MM.1S (cell line): ENCODE data around the gene PIGH.

Source experiments
- DNase-seq: peaks from one replicate; pipeline ENCODE4 v3.0.0-alpha.2; 2015
- H2AFZ ChIP-seq: fragments of 300-600 bp; sonication (generic); 2 replicates; pipeline ENCODE4 v1.6.0; 2016; ENCODE audit warnings: antibody characterized with exemption, low read length
- H3F3A ChIP-seq: fragments of 300-600 bp; sonication (generic); 2 replicates; pipeline ENCODE4 v1.6.1; 2016; ENCODE audit warnings: mild to moderate bottlenecking, antibody characterized with exemption, low read length, moderate library complexity, mixed read lengths; ENCODE audit not compliant: insufficient read depth
- H3K27ac ChIP-seq: fragments of 300-600 bp; sonication (generic); 2 replicates; pipeline ENCODE4 v1.5.1; 2016; ENCODE audit warnings: mild to moderate bottlenecking, low read length
- H3K27me3 ChIP-seq: fragments of 300-600 bp; sonication (generic); replicated peaks from 2 replicates; pipeline ENCODE4 v1.6.0; 2016; ENCODE audit warnings: low read length; ENCODE audit not compliant: insufficient read depth
- H3K36me3 ChIP-seq: fragments of 300-600 bp; sonication (generic); replicated peaks from 2 replicates; pipeline ENCODE4 v1.6.1; 2016; ENCODE audit warnings: mild to moderate bottlenecking, low read length, mixed read lengths; ENCODE audit not compliant: insufficient read depth
- H3K4me1 ChIP-seq: fragments of 300-600 bp; sonication (generic); 2 replicates; pipeline ENCODE4 v1.6.1; 2016; ENCODE audit warnings: low read length, mixed read lengths
- H3K4me2 ChIP-seq: fragments of 300-600 bp; sonication (generic); 2 replicates; pipeline ENCODE4 v1.6.0; 2016; ENCODE audit warnings: low read depth, low read length
- H3K4me3 ChIP-seq: fragments of 300-600 bp; sonication (generic); 2 replicates; pipeline ENCODE4 v1.5.1; 2016; ENCODE audit warnings: low read length, mixed read lengths
- H3K79me2 ChIP-seq: fragments of 300-600 bp; sonication (generic); 2 replicates; pipeline ENCODE4 v1.6.1; 2016; ENCODE audit warnings: mixed run types, low read length, mixed read lengths
- H3K9ac ChIP-seq: fragments of 300-600 bp; sonication (generic); 2 replicates; pipeline ENCODE4 v1.6.1; 2016; ENCODE audit warnings: low read length, mixed read lengths
- H3K9me2 ChIP-seq: fragments of 300-600 bp; sonication (generic); replicated peaks from 2 replicates; pipeline ENCODE4 v1.6.1; 2016; ENCODE audit warnings: mild to moderate bottlenecking, low read length, mixed read lengths; ENCODE audit not compliant: insufficient read depth
- H3K9me3 ChIP-seq: fragments of 300-600 bp; sonication (generic); replicated peaks from 2 replicates; pipeline ENCODE4 v1.6.1; 2016; ENCODE audit warnings: mild to moderate bottlenecking, low read length, mixed read lengths; ENCODE audit not compliant: insufficient read depth
- H4K20me1 ChIP-seq: fragments of 300-600 bp; sonication (generic); 2 replicates; pipeline ENCODE4 v1.6.1; 2016; ENCODE audit warnings: mild to moderate bottlenecking, low read length, moderate library complexity, mixed read lengths; ENCODE audit not compliant: insufficient read depth
- EZH2 ChIP-seq: fragments of 300-600 bp; sonication (generic); optimal IDR thresholded peaks from 2 replicates; pipeline ENCODE3; 2017; ENCODE audit warnings: low read depth, mild to moderate bottlenecking, antibody characterized with exemption, low read length, mixed read lengths
- EZH2phosphoT487 ChIP-seq: fragments of 300-600 bp; sonication (generic); IDR thresholded peaks from 2 replicates; pipeline ENCODE4 v1.6.1; 2018; ENCODE audit warnings: antibody characterized with exemption, low read length
- TF ChIP-seq, protein P1 (sequence below): fragments of 300-600 bp; sonication (generic); IDR thresholded peaks from 2 replicates; pipeline ENCODE4 v1.5.1; 2016; ENCODE audit warnings: antibody characterized with exemption, low read length, mixed read lengths

Gene PIGH

DNA sequence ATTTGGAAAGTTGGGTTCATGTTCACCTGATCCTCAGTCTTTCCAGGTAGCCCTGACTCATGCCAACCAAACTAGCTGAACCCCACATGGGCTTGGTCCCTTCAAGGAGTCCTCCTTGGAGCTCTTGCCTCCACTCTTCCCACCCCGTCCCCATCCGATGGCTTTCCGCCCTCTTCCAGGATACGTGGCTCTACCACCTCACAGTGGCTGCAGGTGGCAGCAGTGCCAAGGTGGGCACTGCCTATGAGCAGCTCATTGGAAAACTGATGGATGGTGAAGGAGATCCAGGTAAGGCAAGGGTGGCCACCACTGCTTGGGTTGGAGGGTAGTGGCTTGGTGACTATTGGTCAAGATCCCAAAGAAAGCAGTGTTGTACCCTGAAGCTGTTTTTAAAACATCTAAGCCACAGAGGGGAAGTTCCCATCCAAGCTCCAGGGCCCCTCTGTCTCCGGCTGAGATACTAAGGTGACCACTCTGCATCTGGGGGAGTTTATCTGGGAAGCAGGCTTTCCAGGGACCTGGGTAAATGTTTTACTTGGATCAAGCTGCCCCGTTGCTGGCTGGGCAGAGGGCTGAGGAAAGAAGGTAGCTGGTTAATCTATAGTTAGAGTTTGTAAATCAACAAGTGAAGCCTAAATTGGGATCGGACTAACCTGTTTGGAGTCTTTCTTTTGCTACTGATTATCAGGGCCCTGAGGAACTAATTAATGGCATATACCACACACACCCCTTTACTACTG lies 23.7 kb downstream of the PIGH start:
- no peaks in the 10 kb centered on the region for H3K36me3 ChIP-seq

DNA sequence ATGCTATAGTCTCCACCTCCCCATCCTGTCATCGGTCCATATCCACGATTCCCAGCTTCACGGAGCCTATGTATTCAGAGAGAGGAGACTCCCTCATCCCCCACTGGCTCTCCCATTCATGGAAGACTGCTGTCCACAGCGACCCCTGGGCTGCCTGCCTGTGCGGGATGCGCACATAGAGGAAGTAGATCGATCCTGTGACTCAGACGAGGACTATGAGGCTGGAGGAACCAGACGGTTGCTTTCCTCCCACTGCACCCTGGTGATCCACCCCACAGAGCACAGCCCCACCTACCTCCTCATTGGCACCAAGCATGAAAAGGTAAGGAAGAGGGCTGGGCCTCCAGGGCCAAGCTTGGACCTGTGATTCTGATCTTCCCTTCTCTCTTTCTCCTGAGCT lies 24.4 kb downstream of the PIGH start:
- H3K4me2 ChIP-seq: no peak overlapping the region
- H3K27me3 ChIP-seq: no peaks in the 10 kb centered on the region
- H3K4me1 ChIP-seq: no peaks in the 10 kb centered on the region
- no peaks in the 10 kb centered on the region for H3K79me2 ChIP-seq
- TF ChIP-seq EZH2phosphoT487 (no peak), EZH2 (no peak)
- TF ChIP-seq, protein P1, sequence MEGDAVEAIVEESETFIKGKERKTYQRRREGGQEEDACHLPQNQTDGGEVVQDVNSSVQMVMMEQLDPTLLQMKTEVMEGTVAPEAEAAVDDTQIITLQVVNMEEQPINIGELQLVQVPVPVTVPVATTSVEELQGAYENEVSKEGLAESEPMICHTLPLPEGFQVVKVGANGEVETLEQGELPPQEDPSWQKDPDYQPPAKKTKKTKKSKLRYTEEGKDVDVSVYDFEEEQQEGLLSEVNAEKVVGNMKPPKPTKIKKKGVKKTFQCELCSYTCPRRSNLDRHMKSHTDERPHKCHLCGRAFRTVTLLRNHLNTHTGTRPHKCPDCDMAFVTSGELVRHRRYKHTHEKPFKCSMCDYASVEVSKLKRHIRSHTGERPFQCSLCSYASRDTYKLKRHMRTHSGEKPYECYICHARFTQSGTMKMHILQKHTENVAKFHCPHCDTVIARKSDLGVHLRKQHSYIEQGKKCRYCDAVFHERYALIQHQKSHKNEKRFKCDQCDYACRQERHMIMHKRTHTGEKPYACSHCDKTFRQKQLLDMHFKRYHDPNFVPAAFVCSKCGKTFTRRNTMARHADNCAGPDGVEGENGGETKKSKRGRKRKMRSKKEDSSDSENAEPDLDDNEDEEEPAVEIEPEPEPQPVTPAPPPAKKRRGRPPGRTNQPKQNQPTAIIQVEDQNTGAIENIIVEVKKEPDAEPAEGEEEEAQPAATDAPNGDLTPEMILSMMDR: no peak
- no peak overlapping the region for H2AFZ ChIP-seq
- no peaks in the 10 kb centered on the region for H4K20me1 ChIP-seq
- no peak for DNase-seq
- H3K9me3 ChIP-seq: no peaks in the 10 kb centered on the region
- no peak overlapping the region for H3K9ac ChIP-seq
- no peak overlapping the region for H3K27ac ChIP-seq
- no peaks in the 10 kb centered on the region for H3K36me3 ChIP-seq
- no peak overlapping the region for H3K4me3 ChIP-seq
- no peaks in the 10 kb centered on the region for H3F3A ChIP-seq
- no peaks in the 10 kb centered on the region for H3K9me2 ChIP-seq

More for the DNA sequence above, 23.7 kb downstream of the PIGH start:
- no peaks in the 10 kb centered on the region for H3F3A ChIP-seq
- H3K27ac ChIP-seq: no peak overlapping the region
- no peaks in the 10 kb centered on the region for H3K9me3 ChIP-seq
- no peaks in the 10 kb centered on the region for H3K79me2 ChIP-seq
- no peaks in the 10 kb centered on the region for H3K9me2 ChIP-seq
- no peak for TF ChIP-seq EZH2phosphoT487
- TF ChIP-seq, protein P1: no peak
- TF ChIP-seq EZH2: no peak
- H2AFZ ChIP-seq: no peak overlapping the region
- no peaks in the 10 kb centered on the region for H3K27me3 ChIP-seq
- no peaks in the 10 kb centered on the region for H3K4me1 ChIP-seq
- H4K20me1 ChIP-seq: no peaks in the 10 kb centered on the region
- H3K4me3 ChIP-seq: no peak overlapping the region
- H3K9ac ChIP-seq: no peak overlapping the region
- H3K4me2 ChIP-seq: no peak overlapping the region
- DNase-seq: no peak

DNA sequence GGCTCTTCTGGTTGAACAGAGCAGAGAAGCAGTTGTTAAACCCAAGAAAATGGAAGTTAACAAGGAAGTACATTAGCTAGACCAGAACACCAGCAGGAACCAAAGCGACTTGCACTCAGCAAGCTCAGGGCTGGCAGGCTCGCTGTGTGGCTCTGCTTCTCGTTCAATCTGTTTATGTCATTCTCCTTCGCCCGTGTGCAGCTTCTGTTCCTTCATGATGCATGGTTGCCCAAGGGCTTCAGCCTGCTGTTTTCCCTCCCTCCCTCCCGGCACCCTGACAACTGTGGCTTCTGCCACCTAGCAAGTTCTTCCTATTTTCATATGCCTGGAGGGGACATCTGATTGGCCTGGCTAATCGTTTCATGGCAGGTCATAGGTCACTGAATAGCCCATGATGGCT lies 25.3 kb downstream of the PIGH start:
- Histone ChIP-seq H3K9me2 (no peaks in the 10 kb centered on the region), H3K4me2 (no peak overlapping the region), H3K4me3 (no peak overlapping the region), H3K9ac (no peak overlapping the region), H4K20me1 (no peaks in the 10 kb centered on the region), H2AFZ (no peak overlapping the region), H3K79me2 (no peaks in the 10 kb centered on the region), H3K27ac (no peak overlapping the region), H3K9me3 (no peaks in the 10 kb centered on the region), H3K36me3 (no peaks in the 10 kb centered on the region), H3K4me1 (no peaks in the 10 kb centered on the region), H3F3A (no peaks in the 10 kb centered on the region), H3K27me3 (no peaks in the 10 kb centered on the region)
- DNase-seq: no peak
- TF ChIP-seq, protein P1: no peak
- no peak for TF ChIP-seq EZH2
- no peak for TF ChIP-seq EZH2phosphoT487
